ENCODE data around the gene WNT7B.

Gene WNT7B

GRCh38 chr22:45994491-45995404, 17.8 kb upstream of the WNT7B start:
- H3K27ac ChIP-seq (ENCODE audit: low read length) = no peak overlapping the region

DNA sequence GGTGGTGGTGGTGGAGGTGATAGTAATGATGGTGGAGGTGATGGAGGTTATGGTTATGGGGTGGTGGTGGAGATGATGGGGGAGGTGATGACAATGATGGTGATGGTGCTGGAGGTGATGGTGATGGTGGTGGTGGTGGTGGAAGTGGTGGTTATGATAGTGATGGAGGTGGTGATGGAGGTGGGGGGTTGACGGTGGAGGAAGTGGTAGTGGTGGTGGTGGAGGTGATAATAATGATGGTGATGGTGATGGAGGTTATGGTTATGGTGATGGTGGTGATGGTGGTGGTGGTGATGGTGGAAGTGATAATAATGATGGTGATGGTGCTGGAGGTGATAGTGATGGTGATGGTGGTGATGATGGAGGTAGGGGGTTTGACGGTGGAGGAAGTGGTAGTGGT, 16.9 kb upstream of the WNT7B start:
- no peaks in the 10 kb centered on the region for H3K36me3 ChIP-seq (ENCODE audit: control insufficient read depth, insufficient read depth, low read length)
- H3K27ac ChIP-seq (ENCODE audit: low read length) = no peak overlapping the region
- H3K4me3 ChIP-seq (ENCODE audit: low read length) = no peak overlapping the region
- no peaks in the 10 kb centered on the region for H3K27me3 ChIP-seq (ENCODE audit: control insufficient read depth, insufficient read depth, low read length)
- H3K4me1 ChIP-seq (ENCODE audit: control insufficient read depth, insufficient read depth, low read length) = no peaks in the 10 kb centered on the region
- DNase-seq (ENCODE audit: low read depth, low spot score) = no peak
- H3K9me3 ChIP-seq (ENCODE audit: control insufficient read depth, insufficient read depth, low read length) = no peaks in the 10 kb centered on the region
- 95% methylated on average over 2 of the region's 2 CpGs for WGBS (ENCODE audit: insufficient coverage, insufficient read length)

More at GRCh38 chr22:45994491-45995404, 17.8 kb upstream of the WNT7B start:
- Histone ChIP-seq H3K4me3 (ENCODE audit: low read length) (no peak overlapping the region), H3K27me3 (ENCODE audit: control insufficient read depth, insufficient read depth, low read length) (no peaks in the 10 kb centered on the region), H3K9me3 (ENCODE audit: control insufficient read depth, insufficient read depth, low read length) (no peaks in the 10 kb centered on the region), H3K36me3 (ENCODE audit: control insufficient read depth, insufficient read depth, low read length) (no peaks in the 10 kb centered on the region), H3K4me1 (ENCODE audit: control insufficient read depth, insufficient read depth, low read length) (no peaks in the 10 kb centered on the region)
- no peak for DNase-seq (ENCODE audit: low read depth, low spot score)
- whole genome bisulfite sequencing (ENCODE audit: insufficient coverage, insufficient read length) = no CpG with 5 or more reads among the region's 27 CpGs

- no peaks in the 10 kb centered on the region for H3K36me3 ChIP-seq (ENCODE audit: control insufficient read depth, insufficient read depth, low read length)
- no peak for DNase-seq (ENCODE audit: low read depth, low spot score)
- no peaks in the 10 kb centered on the region for H3K27me3 ChIP-seq (ENCODE audit: control insufficient read depth, insufficient read depth, low read length)
These were observed 16.3 kb upstream of the WNT7B start for GRCh38 chr22:45993143-45993692.

GRCh38 chr22:45992737-45993136, 15.8 kb upstream of the WNT7B start:
- WGBS (ENCODE audit: insufficient coverage, insufficient read length) = no CpG with 5 or more reads among the region's 3 CpGs
- no peak for DNase-seq (ENCODE audit: low read depth, low spot score)
- Histone ChIP-seq H3K9me3 (ENCODE audit: control insufficient read depth, insufficient read depth, low read length) (no peaks in the 10 kb centered on the region), H3K4me1 (ENCODE audit: control insufficient read depth, insufficient read depth, low read length) (no peaks in the 10 kb centered on the region), H3K36me3 (ENCODE audit: control insufficient read depth, insufficient read depth, low read length) (no peaks in the 10 kb centered on the region), H3K27me3 (ENCODE audit: control insufficient read depth, insufficient read depth, low read length) (no peaks in the 10 kb centered on the region), H3K27ac (ENCODE audit: low read length) (no peak overlapping the region), H3K4me3 (ENCODE audit: low read length) (no peak overlapping the region)

More at GRCh38 chr22:45993143-45993692, 16.3 kb upstream of the WNT7B start:
- H3K27ac ChIP-seq (ENCODE audit: low read length) = no peak overlapping the region
- no peaks in the 10 kb centered on the region for H3K9me3 ChIP-seq (ENCODE audit: control insufficient read depth, insufficient read depth, low read length)
- no peak overlapping the region for H3K4me3 ChIP-seq (ENCODE audit: low read length)
- 100% methylated on average over 1 of the region's 5 CpGs for WGBS (ENCODE audit: insufficient coverage, insufficient read length)
- H3K4me1 ChIP-seq (ENCODE audit: control insufficient read depth, insufficient read depth, low read length) = no peaks in the 10 kb centered on the region

DNA sequence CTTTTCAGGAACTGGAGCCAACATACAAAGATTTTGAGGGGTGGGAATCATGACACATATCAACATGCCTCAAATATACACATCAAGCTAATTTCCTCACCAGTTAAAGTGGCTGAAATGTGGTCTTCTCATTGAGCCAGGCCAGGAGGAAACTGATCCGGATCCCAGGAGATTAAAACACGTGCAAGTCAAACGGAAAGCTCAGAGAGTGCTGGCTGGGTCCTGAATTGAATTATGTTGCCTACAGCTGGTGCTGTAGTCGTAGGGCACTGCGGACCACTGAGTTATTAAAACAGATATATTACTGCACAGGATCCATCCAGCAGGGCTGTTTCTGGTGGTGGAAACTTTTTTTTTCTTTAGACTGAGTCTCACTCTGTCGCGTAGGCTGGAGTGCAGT, 14.1 kb upstream of the WNT7B start:
- Histone ChIP-seq H3K27me3 (ENCODE audit: control insufficient read depth, insufficient read depth, low read length) (no peaks in the 10 kb centered on the region), H3K9me3 (ENCODE audit: control insufficient read depth, insufficient read depth, low read length) (no peaks in the 10 kb centered on the region), H3K4me1 (ENCODE audit: control insufficient read depth, insufficient read depth, low read length) (peaks cover 1% of the 10 kb centered on the region; the same call in 1 of the 2 replicates), H3K27ac (ENCODE audit: low read length) (no peak overlapping the region), H3K4me3 (ENCODE audit: low read length) (no peak overlapping the region), H3K36me3 (ENCODE audit: control insufficient read depth, insufficient read depth, low read length) (no peaks in the 10 kb centered on the region)
- WGBS (ENCODE audit: insufficient coverage, insufficient read length) = no CpG with 5 or more reads among the region's 7 CpGs
- no peak for DNase-seq (ENCODE audit: low read depth, low spot score)

DNA sequence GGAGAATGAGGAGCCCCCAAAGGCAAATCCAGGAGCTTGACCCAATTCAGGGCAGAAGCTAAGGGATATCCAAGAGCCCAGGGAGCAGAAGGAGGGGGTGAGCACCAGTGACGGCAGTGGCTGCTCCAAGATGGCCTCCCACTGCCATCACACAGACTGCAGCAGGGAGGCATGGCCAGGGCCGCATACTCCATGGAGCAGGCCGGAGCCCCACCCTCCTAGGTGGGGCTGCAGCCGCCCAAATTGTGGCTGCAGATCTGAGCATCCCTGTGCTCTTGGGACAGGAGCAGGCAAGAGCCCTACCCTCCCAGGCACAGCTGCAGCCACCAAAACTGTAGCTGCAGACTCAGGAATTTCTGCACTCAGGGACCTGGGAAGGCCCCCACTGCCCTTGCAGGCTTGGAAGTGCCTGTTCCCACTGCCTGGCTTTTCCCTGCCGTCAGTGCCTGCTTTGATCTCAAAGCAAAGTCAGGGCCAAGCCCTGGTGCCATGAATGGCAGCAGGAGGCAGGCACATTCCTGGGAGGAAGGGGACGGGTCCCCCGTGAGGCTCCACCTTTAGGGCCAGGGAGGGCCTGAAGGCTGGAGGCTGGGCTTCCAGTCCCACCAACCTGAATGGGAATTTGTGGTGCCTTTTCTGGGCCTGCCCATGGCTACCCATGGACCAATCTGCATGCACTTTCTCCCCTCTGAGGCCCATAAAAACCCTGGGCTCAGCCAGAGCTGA, 10.3 kb upstream of the WNT7B start:
- no peak for DNase-seq (ENCODE audit: low read depth, low spot score)
- no peak overlapping the region for H3K27ac ChIP-seq (ENCODE audit: low read length)
- no peak overlapping the region for H3K4me3 ChIP-seq (ENCODE audit: low read length)
- no peaks in the 10 kb centered on the region for H3K27me3 ChIP-seq (ENCODE audit: control insufficient read depth, insufficient read depth, low read length)
- H3K4me1 ChIP-seq (ENCODE audit: control insufficient read depth, insufficient read depth, low read length) = peaks cover 1% of the 10 kb centered on the region; the same call in 1 of the 2 replicates
- H3K36me3 ChIP-seq (ENCODE audit: control insufficient read depth, insufficient read depth, low read length) = no peaks in the 10 kb centered on the region
- H3K9me3 ChIP-seq (ENCODE audit: control insufficient read depth, insufficient read depth, low read length) = no peaks in the 10 kb centered on the region
- no CpG with 5 or more reads among the region's 7 CpGs for whole genome bisulfite sequencing (ENCODE audit: insufficient coverage, insufficient read length)

- H3K4me1 ChIP-seq (ENCODE audit: control insufficient read depth, insufficient read depth, low read length) = peaks cover 1% of the 10 kb centered on the region
- H3K4me3 ChIP-seq (ENCODE audit: low read length) = no peak overlapping the region
- no peak for DNase-seq (ENCODE audit: low read depth, low spot score)
- H3K36me3 ChIP-seq (ENCODE audit: control insufficient read depth, insufficient read depth, low read length) = no peaks in the 10 kb centered on the region
- H3K9me3 ChIP-seq (ENCODE audit: control insufficient read depth, insufficient read depth, low read length) = no peaks in the 10 kb centered on the region
- peaks cover 4% of the 10 kb centered on the region; the same call in 1 of the 2 replicates for H3K27me3 ChIP-seq (ENCODE audit: control insufficient read depth, insufficient read depth, low read length)
- no peak overlapping the region for H3K27ac ChIP-seq (ENCODE audit: low read length)
- WGBS (ENCODE audit: insufficient coverage, insufficient read length) = no CpG with 5 or more reads among the region's 1 CpG
These were observed 7.5 kb upstream of the WNT7B start for GRCh38 chr22:45984316-45984916.

DNA sequence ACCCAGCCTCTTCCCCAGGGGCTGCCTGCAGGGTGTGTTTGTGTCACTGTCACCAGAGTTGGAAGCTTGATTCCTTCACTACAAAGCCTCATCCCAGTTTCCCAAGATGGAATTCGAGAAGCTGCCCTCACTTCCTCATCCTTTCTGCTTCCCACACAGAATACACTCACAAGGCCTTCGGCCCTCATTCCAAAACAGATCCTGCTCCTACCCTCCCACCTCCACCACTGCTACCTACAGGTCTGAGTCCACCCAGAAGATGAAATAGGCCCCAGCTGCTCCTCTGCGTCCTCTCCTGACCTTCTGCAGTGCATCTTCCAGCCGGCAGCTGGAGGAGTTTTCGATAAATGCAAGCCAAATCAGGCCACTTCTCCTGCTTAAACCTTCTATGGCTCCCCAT, 6.8 kb upstream of the WNT7B start:
- no peak for DNase-seq (ENCODE audit: low read depth, low spot score)
- Histone ChIP-seq H3K4me1 (ENCODE audit: control insufficient read depth, insufficient read depth, low read length) (peaks cover 3% of the 10 kb centered on the region), H3K4me3 (ENCODE audit: low read length) (no peak overlapping the region), H3K27ac (ENCODE audit: low read length) (no peak overlapping the region), H3K36me3 (ENCODE audit: control insufficient read depth, insufficient read depth, low read length) (no peaks in the 10 kb centered on the region), H3K9me3 (ENCODE audit: control insufficient read depth, insufficient read depth, low read length) (no peaks in the 10 kb centered on the region), H3K27me3 (ENCODE audit: control insufficient read depth, insufficient read depth, low read length) (peaks cover 6% of the 10 kb centered on the region; the same call in 1 of the 2 replicates)
- WGBS (ENCODE audit: insufficient coverage, insufficient read length) = no CpG with 5 or more reads among the region's 5 CpGs

- H3K4me1 ChIP-seq (ENCODE audit: control insufficient read depth, insufficient read depth, low read length) = peaks cover 4% of the 10 kb centered on the region
- H3K27me3 ChIP-seq (ENCODE audit: control insufficient read depth, insufficient read depth, low read length) = peaks cover 20% of the 10 kb centered on the region
- H3K4me3 ChIP-seq (ENCODE audit: low read length) = no peak overlapping the region
- DNase-seq (ENCODE audit: low read depth, low spot score) = no peak
- H3K27ac ChIP-seq (ENCODE audit: low read length) = no peak overlapping the region
- H3K9me3 ChIP-seq (ENCODE audit: control insufficient read depth, insufficient read depth, low read length) = no peaks in the 10 kb centered on the region
- H3K36me3 ChIP-seq (ENCODE audit: control insufficient read depth, insufficient read depth, low read length) = no peaks in the 10 kb centered on the region
- 100% methylated on average over 2 of the region's 4 CpGs for WGBS (ENCODE audit: insufficient coverage, insufficient read length)
These were observed 3.8 kb upstream of the WNT7B start for GRCh38 chr22:45980761-45981160.

DNA sequence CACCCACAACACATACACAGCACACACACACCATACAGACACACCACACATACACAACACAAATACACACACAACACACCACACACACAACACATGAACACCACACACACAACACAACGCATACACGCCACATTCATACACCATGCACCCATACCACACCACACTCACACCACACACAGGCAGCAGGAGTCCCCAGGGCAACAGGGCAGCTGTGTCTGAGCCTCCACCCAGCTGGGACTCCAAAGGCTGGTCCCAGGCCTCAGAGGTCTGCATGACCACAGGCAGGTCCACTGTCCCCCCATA, 3.3 kb upstream of the WNT7B start:
- peaks cover 7% of the 10 kb centered on the region for H3K4me1 ChIP-seq (ENCODE audit: control insufficient read depth, insufficient read depth, low read length)
- WGBS (ENCODE audit: insufficient coverage, insufficient read length) = 100% methylated on average over 2 of the region's 2 CpGs

More for the DNA sequence above, 3.3 kb upstream of the WNT7B start:
- DNase-seq (ENCODE audit: low read depth, low spot score) = no peak
- Histone ChIP-seq H3K9me3 (ENCODE audit: control insufficient read depth, insufficient read depth, low read length) (no peaks in the 10 kb centered on the region), H3K4me3 (ENCODE audit: low read length) (no peak overlapping the region), H3K27ac (ENCODE audit: low read length) (no peak overlapping the region), H3K36me3 (ENCODE audit: control insufficient read depth, insufficient read depth, low read length) (no peaks in the 10 kb centered on the region), H3K27me3 (ENCODE audit: control insufficient read depth, insufficient read depth, low read length) (peaks cover 25% of the 10 kb centered on the region)
